ENCODE data around the gene MAN2A2. TPM values are rescaled to one million over a fixed set of nuclear protein-coding genes. Genes with fewer than 3 reads are reported as not detected.
"Not testable (repeated sequence)": the region's sequence is repeated elsewhere in the genome, so short reads cannot be mapped to it uniquely, and the experiment has no call there.

The MAN2A2 gene
- total RNA-seq, 6 experiments from 2014 or later = 41.4 to 91.6 (median 59.8) TPM

GRCh38 chr15:90872486-90873184, 30.5 kb upstream of the MAN2A2 start:
- peaks cover 7 to 17% (median 12%) of the 10 kb centered on the region in 4 donors for H3K36me3 ChIP-seq
- WGBS (ENCODE audit: insufficient coverage, low coverage, low lambda C conversion rate, missing lambda C conversion rate) = 9% methylated on average over 6 of the region's 12 CpGs
- peak overlapping the region; percentile 81 to 85 (median 82) for H3K4me3 ChIP-seq
- peak; percentile 38 for TF ChIP-seq POLR2A (IDR thresholded peaks at IDR 0.05)
- TF ChIP-seq CTCF (IDR thresholded peaks at IDR 0.05) = no peak
- peaks cover 0 to 48% (median 9%) of the 10 kb centered on the region in 4 donors for H3K4me1 ChIP-seq
- peak; percentile 1 to 38 (median 3) for ATAC-seq
- peak overlapping the region; percentile 93 to 98 (median 97) for H3K27ac ChIP-seq
- no peaks in the 10 kb centered on the region for H3K9me3 ChIP-seq
- no peaks in the 10 kb centered on the region for H3K27me3 ChIP-seq
- peak in 1 of 3 donors; percentile 53 for DNase-seq
- intact Hi-C loops (cut with DNase I) = no loop called here

- Histone ChIP-seq H3K27me3 (no peaks in the 10 kb centered on the region), H3K4me3 (peak overlapping the region; percentile 81 to 85 (median 82)), H3K27ac (peak overlapping the region; percentile 93 to 98 (median 97)), H3K36me3 (peaks cover 13 to 26% (median 20%) of the 10 kb centered on the region in 4 donors), H3K4me1 (peaks cover 0 to 48% (median 9%) of the 10 kb centered on the region in 4 donors), H3K9me3 (no peaks in the 10 kb centered on the region)
- 14% methylated on average over 1 of the region's 6 CpGs for WGBS (ENCODE audit: insufficient coverage, low coverage, low lambda C conversion rate, missing lambda C conversion rate)
- DNase-seq (peak in 1 of 3 donors; percentile 55), ATAC-seq (peak; percentile 2 to 10 (median 3))
- TF ChIP-seq POLR2A (IDR thresholded peaks at IDR 0.05) (no peak), CTCF (IDR thresholded peaks at IDR 0.05) (no peak)
- intact Hi-C loops (cut with DNase I) = no loop called here
These were observed 29.6 kb upstream of the MAN2A2 start for GRCh38 chr15:90873488-90873997.

- peak; percentile 63 to 82 (median 74) for ATAC-seq
- no peaks in the 10 kb centered on the region for H3K27me3 ChIP-seq
- WGBS (ENCODE audit: insufficient coverage, low coverage, low lambda C conversion rate, missing lambda C conversion rate) = 26% methylated on average over 7 of the region's 15 CpGs
These were observed 29.0 kb upstream of the MAN2A2 start for GRCh38 chr15:90873998-90874605.

GRCh38 chr15:90874986-90875385, 28.1 kb upstream of the MAN2A2 start:
- intact Hi-C loops (cut with DNase I); H3K9me3 ChIP-seq; H3K27me3 ChIP-seq; ATAC-seq: not testable (repeated sequence)
- peak in 1 of 3 donors; percentile 51 for DNase-seq
- Histone ChIP-seq H3K4me1 (peaks cover 0 to 45% (median 5%) of the 10 kb centered on the region in 4 donors), H3K27ac (peak overlapping the region in 2 of 3 donors; percentile 17 to 93), H3K36me3 (peaks cover 16 to 41% (median 31%) of the 10 kb centered on the region in 4 donors), H3K4me3 (peak overlapping the region in 1 of 3 donors; percentile 85)
- 22% methylated on average over 3 of the region's 9 CpGs for WGBS (ENCODE audit: insufficient coverage, low coverage, low lambda C conversion rate, missing lambda C conversion rate)

More at GRCh38 chr15:90873998-90874605, 29.0 kb upstream of the MAN2A2 start:
- H3K36me3 ChIP-seq = peaks cover 14 to 32% (median 25%) of the 10 kb centered on the region in 4 donors
- H3K9me3 ChIP-seq = no peaks in the 10 kb centered on the region
- H3K4me3 ChIP-seq = peak overlapping the region; percentile 81 to 85 (median 82)
- H3K4me1 ChIP-seq = peaks cover 0 to 48% (median 9%) of the 10 kb centered on the region in 4 donors
- peak overlapping the region; percentile 93 to 98 (median 97) for H3K27ac ChIP-seq
- DNase-seq = peak; percentile 89 to 96 (median 92)
- peak; percentile 58 for TF ChIP-seq POLR2A (IDR thresholded peaks at IDR 0.05)
- no peak for TF ChIP-seq CTCF (IDR thresholded peaks at IDR 0.05)
- intact Hi-C loops (cut with DNase I) = no loop called here

All from right lobe of liver (tissue), 6 donors.